ENCODE measurements around the gene DGKK.

Gene DGKK

GRCh38 chrX:50470103-50471031, at the start of gene DGKK:
DGKK (minus strand) TSS chrX:50470825; CDS start chrX:50470678, 147 bp downstream.
- DNase-seq = no peak

- DNase-seq = no peak
Measured at GRCh38 chrX:50514811-50515210, 44.2 kb upstream of the DGKK start.

- DNase-seq = no peak
Measured at GRCh38 chrX:50497114-50497513, 26.5 kb upstream of the DGKK start.

GRCh38 chrX:50495616-50496015, 25.0 kb upstream of the DGKK start:
- DNase-seq = no peak

GRCh38 chrX:50492720-50493119, 22.1 kb upstream of the DGKK start:
- DNase-seq = no peak

GRCh38 chrX:50484662-50485061, 14.0 kb upstream of the DGKK start:
- DNase-seq = no peak

GRCh38 chrX:50483283-50483682, 12.7 kb upstream of the DGKK start:
- no peak for DNase-seq

- DNase-seq = no peak
Measured at GRCh38 chrX:50475208-50475607, 4.6 kb upstream of the DGKK start.

GRCh38 chrX:50471390-50471789, 765 bp upstream of the DGKK start:
- no peak for DNase-seq

GRCh38 chrX:50469206-50469605, 1.4 kb downstream of the DGKK start:
- DNase-seq = no peak

GRCh38 chrX:50459615-50460014, 11.0 kb downstream of the DGKK start:
- DNase-seq = no peak

GRCh38 chrX:50458483-50458882, 12.1 kb downstream of the DGKK start:
- no peak for DNase-seq

GRCh38 chrX:50456712-50457484, 13.7 kb downstream of the DGKK start:
- DNase-seq = no peak

GRCh38 chrX:50452782-50453181, 17.8 kb downstream of the DGKK start:
- DNase-seq = no peak

GRCh38 chrX:50450324-50450723, 20.3 kb downstream of the DGKK start:
- DNase-seq = no peak

- no peak for DNase-seq
Measured at GRCh38 chrX:50448565-50448964, 22.1 kb downstream of the DGKK start.

GRCh38 chrX:50447535-50447934, 23.1 kb downstream of the DGKK start:
- DNase-seq = no peak

GRCh38 chrX:50442426-50443116, 28.1 kb downstream of the DGKK start:
- DNase-seq = no peak

GRCh38 chrX:50436797-50437196, 33.8 kb downstream of the DGKK start:
- no peak for DNase-seq

GRCh38 chrX:50432829-50433289, 37.8 kb downstream of the DGKK start:
- DNase-seq = no peak

- DNase-seq = no peak
Measured at GRCh38 chrX:50431623-50432022, 39.0 kb downstream of the DGKK start.

GRCh38 chrX:50430917-50431575, 39.6 kb downstream of the DGKK start:
- DNase-seq = no peak

GRCh38 chrX:50428174-50428573, 42.5 kb downstream of the DGKK start:
- DNase-seq = no peak

All from NCI-H2029 (cell line).